22Rv1 (cell line): Measurements from ENCODE around the gene PCDH10.

ENCODE experiments used
- H3K27ac ChIP-seq: fragments of 450-650 bp; 2 replicates; pipeline ENCODE4 v1.5.1; 2017
- ZFX ChIP-seq: fragments of 450-650 bp; IDR thresholded peaks from 2 replicates; pipeline ENCODE4 v1.6.1; 2017; ENCODE audit warnings: antibody characterized with exemption, borderline replicate concordance
- TF ChIP-seq, protein P1 (sequence below): fragments of 450-650 bp; IDR thresholded peaks from 2 replicates; pipeline ENCODE4 v1.5.1; 2017; ENCODE audit warnings: mild to moderate bottlenecking

Gene PCDH10

DNA sequence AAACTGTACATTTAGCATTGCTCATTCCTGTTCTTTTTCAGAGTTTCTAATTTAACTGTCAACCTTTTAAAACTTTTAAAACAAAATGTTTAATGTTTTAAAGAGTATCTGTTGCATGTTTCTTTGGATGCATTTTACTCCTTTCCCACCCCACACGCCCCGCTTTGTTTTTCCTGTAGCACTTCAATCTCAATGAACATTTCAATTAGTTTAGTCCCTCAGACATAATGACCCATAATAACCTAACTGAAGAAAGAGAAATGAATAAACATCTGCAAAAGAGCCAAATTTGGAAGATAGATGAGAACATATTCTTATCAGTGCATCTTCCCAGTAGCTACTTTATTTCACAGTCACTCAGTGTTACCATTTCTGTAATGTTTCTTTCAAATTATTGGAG, 7.5 kb downstream of the PCDH10 start:
- no peak for TF ChIP-seq ZFX
- H3K27ac ChIP-seq: no peak overlapping the region

DNA sequence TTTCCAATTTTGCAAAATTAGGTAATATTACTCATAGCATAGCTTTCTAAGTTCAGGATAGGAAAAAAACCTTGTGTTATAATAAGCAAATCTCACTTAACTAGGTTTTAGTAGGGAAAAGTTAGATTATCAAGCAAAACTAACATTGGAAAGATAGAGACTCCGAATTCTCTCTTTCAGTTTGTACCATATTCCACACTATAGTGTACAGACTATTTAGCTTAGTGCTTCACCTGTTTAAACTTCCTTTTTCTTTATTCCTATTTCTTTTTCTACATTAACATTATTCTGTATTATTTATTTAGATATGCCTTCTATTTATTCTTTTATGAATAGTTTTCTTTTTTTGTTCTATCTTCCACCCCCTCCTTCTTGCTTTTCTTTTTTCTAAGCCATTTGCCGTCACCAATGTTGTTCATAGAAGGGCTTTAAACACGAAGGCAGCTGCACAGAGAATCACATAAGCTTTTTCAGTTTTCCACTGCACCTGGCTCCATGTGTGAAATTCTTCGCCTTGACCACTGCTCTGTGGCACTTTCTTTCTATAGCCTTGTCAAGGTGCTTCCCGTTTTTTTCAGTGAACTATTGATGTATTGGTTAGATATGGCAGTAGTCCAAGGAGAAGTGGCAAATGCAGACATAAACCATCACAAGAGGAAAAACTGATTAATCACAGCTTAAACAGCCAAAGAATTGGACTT, 8.5 kb downstream of the PCDH10 start:
- no peak for TF ChIP-seq ZFX
- TF ChIP-seq, protein P1, sequence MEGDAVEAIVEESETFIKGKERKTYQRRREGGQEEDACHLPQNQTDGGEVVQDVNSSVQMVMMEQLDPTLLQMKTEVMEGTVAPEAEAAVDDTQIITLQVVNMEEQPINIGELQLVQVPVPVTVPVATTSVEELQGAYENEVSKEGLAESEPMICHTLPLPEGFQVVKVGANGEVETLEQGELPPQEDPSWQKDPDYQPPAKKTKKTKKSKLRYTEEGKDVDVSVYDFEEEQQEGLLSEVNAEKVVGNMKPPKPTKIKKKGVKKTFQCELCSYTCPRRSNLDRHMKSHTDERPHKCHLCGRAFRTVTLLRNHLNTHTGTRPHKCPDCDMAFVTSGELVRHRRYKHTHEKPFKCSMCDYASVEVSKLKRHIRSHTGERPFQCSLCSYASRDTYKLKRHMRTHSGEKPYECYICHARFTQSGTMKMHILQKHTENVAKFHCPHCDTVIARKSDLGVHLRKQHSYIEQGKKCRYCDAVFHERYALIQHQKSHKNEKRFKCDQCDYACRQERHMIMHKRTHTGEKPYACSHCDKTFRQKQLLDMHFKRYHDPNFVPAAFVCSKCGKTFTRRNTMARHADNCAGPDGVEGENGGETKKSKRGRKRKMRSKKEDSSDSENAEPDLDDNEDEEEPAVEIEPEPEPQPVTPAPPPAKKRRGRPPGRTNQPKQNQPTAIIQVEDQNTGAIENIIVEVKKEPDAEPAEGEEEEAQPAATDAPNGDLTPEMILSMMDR: no peak
- no peak overlapping the region for H3K27ac ChIP-seq

DNA sequence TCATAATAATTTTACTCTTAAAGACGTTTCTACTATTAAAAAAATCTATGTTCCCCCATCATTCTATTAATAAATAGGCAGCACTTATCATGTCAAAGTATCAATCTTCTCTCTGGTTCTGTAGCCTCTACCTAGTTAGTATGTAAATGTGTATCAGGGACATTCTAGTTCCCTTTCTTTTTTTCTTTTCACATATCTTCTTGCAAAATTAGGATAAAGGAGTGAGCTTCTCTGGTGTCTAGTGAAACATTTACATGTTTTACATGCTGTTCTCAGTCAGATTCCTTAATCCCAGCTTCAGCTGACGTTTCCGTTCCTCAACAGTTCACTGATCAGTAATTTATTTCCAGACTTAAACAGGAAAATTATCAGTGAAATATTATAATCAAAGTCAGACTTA, 11.8 kb downstream of the PCDH10 start:
- H3K27ac ChIP-seq: no peak overlapping the region
- TF ChIP-seq, protein P1: no peak
- no peak for TF ChIP-seq ZFX

DNA sequence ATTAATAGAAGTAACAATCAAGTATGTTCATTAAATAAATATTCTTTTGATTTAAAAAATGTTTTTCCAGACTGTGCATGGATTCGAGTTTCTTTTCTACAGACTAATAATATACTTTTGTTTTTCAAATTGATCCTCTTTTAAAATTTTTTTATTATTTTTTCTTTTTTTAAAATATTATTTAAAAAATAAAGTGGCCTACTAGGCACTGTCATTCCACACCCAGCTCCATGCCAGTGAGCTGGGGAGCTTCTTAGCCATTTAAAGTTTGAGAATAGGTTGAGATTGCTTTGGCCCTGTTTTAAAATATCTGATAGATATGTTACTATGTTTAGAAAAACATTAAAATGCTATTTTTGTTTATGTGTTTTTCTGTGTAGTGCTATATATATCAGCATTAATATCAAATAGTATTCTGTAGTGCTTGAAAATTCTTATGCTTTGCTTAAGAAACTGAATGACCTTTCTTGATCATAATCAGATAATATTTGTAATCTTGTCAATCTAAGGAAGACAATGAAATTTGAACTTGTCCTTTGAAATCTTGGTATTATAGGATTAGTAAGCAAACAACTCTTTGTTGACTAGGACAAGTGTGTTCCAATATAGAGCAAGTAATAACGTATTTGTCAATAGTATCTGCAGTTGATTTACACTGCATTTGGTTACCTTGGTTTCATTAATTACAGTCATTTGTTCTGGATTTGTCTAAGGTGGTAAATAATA, 12.6 kb downstream of the PCDH10 start:
- TF ChIP-seq, protein P1: no peak
- TF ChIP-seq ZFX: no peak
- no peak overlapping the region for H3K27ac ChIP-seq

DNA sequence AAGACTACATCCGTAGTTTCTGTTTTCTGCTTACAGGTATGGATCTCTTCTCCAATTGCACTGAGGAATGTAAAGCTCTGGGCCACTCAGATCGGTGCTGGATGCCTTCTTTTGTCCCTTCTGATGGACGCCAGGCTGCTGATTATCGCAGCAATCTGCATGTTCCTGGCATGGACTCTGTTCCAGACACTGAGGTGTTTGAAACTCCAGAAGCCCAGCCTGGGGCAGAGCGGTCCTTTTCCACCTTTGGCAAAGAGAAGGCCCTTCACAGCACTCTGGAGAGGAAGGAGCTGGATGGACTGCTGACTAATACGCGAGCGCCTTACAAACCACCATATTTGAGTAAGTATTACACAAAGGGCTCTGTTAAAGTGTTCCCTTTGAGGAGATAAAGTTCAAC, 13.8 kb downstream of the PCDH10 start:
- TF ChIP-seq, protein P1: no peak
- TF ChIP-seq ZFX: no peak
- H3K27ac ChIP-seq: peak overlapping the region; percentile 24

DNA sequence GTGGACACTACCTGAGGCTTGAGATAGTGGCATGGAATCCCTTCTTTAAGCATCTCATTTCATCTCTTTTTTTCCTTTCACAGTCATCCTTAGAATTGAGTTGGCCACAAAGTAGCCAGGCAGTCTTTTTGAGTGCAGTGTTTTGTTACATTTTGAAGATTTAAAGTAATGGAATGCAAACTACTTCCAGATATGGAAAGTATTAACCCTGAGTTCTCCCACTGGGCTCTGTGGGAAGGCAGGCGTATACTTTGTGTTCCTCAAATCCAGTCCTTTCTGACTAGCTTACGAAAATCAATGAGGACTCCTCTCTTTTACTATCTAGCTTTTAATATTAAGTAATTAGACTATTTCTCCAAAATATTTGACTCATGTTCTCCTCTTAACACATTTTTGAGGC, 29.9 kb downstream of the PCDH10 start:
- H3K27ac ChIP-seq: no peak overlapping the region

DNA sequence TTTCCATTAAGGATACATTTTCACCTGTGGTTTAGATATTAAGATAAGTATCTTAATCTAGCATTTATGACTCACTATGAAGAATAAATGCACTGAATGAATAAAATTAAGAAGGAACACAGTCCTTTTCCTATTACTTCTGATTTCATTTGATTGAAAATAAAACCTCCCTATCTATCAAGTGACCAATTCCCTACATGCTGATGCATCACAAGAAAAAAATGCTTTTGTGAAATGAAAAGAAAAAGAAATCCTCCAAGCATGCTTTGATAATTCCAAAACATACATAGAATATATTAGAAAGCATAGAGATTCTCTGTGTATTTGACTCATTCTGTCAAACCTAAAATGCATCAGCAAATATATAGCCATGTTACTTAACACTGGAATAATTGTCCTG, 37.1 kb downstream of the PCDH10 start:
- TF ChIP-seq, protein P1: no peak
- no peak for TF ChIP-seq ZFX
- H3K27ac ChIP-seq: no peak overlapping the region

More for the DNA sequence above, 29.9 kb downstream of the PCDH10 start:
- no peak for TF ChIP-seq ZFX
- TF ChIP-seq, protein P1: no peak

DNA sequence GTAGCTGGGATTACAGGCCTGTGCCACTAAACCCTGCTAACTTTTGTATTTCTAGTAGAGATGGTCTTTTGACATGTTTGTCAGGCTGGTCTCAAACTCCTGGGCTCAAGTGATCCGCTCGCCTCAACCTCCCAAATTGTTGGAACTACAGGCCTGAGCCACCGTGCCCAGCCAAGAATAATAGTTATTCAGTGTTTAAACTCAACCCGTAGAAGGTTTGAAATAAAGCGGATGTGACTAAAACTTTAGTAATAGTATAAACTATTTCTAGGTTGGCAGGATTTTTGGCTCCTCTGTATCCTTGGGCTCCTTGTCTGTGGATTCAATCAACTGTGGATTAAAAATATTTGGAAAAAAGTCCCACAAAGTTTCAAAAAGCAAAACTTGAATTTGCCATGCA, 37.8 kb downstream of the PCDH10 start:
- no peak for TF ChIP-seq ZFX
- TF ChIP-seq, protein P1: no peak
- no peak overlapping the region for H3K27ac ChIP-seq
